Tibial artery (tissue), 4 donors: ENCODE data around the gene APH1A.
"Not testable (repeated sequence)": the region's sequence is repeated elsewhere in the genome, so short reads cannot be mapped to it uniquely, and the experiment has no call there.

ENCODE experiments used
- DNase-seq, 2 donors: peaks; one replicate each; pipeline ENCODE4 v3.0.0-alpha.2; 2019
- H3K27ac ChIP-seq, 2 donors: fragments of 200-600 bp; sonication (generic) in 1 of 2; 1 replicate in 1 of 2; 2 replicates in 1 of 2; pipeline ENCODE4 v1.5.1; 2018 to 2019; ENCODE audit warnings: mild to moderate bottlenecking in 1 of 2
- H3K27me3 ChIP-seq, 2 donors: fragments of 200-600 bp; sonication (generic) in 1 of 2; one replicate each; pipeline versions ENCODE4 v1.5.1 to v1.6.0; 2016 to 2019
- H3K36me3 ChIP-seq, 3 donors: fragments of 200-600 bp; sonication (generic) in 2 of 3; one replicate each; pipeline ENCODE4 v1.5.1; 2016 to 2019; ENCODE audit warnings: mild to moderate bottlenecking in 2 of 3
- H3K4me1 ChIP-seq, 4 donors: fragments of 200-600 bp; sonication (generic) in 2 of 4; 1 replicate in 3 of 4; 2 replicates in 1 of 4; pipeline ENCODE4 v1.5.1; 2016 to 2019
- H3K4me3 ChIP-seq, 2 donors: fragments of 200-600 bp; sonication (generic) in 1 of 2; 1 replicate in 1 of 2; 2 replicates in 1 of 2; pipeline ENCODE4 v1.5.1; 2018 to 2019; ENCODE audit warnings: mild to moderate bottlenecking in 2 of 2
- H3K9me3 ChIP-seq, 3 donors: fragments of 200-600 bp; sonication (generic) in 1 of 3; one replicate each; pipeline ENCODE4 v1.5.1; 2016 to 2019
- CTCF ChIP-seq, 2 experiments: fragments of 200-600 bp in 1 of 2; fragments of 450-650 bp in 1 of 2; IDR thresholded peaks; one replicate each; pipeline ENCODE4 v1.5.1; 2017 to 2019; ENCODE audit warnings: antibody characterized with exemption in 2 of 2, mild to moderate bottlenecking in 1 of 2, moderate library complexity in 1 of 2
- intact Hi-C: fragments of 100-400 bp; cut with DNase I; formaldehyde crosslinking; loops from one replicate; pipeline ENCODE4 v1.15.0; 2023; ENCODE audit warnings: low total_unique reads

Gene APH1A

GRCh38 chr1:150235294-150235851 is 33.4 kb downstream of the APH1A start:
- TF ChIP-seq CTCF (IDR thresholded peaks at IDR 0.05) = no peak
- no peaks in the 10 kb centered on the region for H3K27me3 ChIP-seq
- H3K9me3 ChIP-seq = no peaks in the 10 kb centered on the region
- peaks cover 0 to 6% (median 0%) of the 10 kb centered on the region in 3 donors for H3K36me3 ChIP-seq
- peaks cover 0 to 17% (median 11%) of the 10 kb centered on the region in 4 donors for H3K4me1 ChIP-seq
- intact Hi-C loops = no loop called here
- H3K27ac ChIP-seq = peak overlapping the region; percentile 97 to 99
- H3K4me3 ChIP-seq = peak overlapping the region; percentile 81 to 92
- peak in 1 of 2 donors; percentile 64 for DNase-seq

DNA sequence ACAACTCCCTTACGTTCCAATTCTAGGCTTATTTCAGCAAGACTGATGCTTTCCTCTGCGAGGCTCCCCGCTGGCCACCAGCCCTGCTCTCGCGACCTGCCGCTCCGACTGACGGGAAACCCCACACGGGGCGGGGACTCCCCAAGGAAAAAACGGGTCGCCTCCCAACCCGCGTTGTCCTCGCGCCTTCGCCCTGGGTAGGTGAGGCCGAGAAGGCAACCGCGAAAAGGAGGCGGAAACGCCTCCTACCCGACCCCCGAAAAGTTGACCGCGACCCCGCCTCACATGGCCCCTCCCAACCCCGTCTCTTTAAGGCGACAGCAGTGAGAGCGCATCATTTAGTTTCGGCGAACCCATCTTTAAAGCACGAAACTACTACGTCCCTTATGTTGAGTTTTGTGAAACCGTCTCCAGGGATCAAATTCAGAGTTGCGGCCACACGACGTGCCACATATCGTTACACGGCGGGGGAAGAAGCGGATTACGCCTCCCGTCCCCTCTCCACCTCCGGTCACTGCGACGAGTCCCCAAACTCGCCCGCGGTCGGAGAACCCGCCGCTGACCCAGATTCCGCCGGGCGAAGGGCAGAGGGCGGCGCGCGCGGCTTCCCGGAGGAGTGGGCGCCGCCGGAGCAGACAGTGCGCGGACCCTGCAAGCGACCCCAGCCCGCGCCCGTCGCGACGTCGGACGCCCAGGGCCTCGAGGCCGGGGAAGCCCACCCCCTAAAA is 34.1 kb downstream of the APH1A start:
- Histone ChIP-seq H3K9me3 (no peaks in the 10 kb centered on the region), H3K36me3 (peaks cover 0 to 12% (median 4%) of the 10 kb centered on the region in 3 donors), H3K4me3 (peak overlapping the region; percentile 81 to 92), H3K27me3 (no peaks in the 10 kb centered on the region), H3K27ac (peak overlapping the region; percentile 97 to 99), H3K4me1 (peaks cover 0 to 17% (median 11%) of the 10 kb centered on the region in 4 donors)
- intact Hi-C loops = no loop called here
- TF ChIP-seq CTCF (IDR thresholded peaks at IDR 0.05) = no peak
- DNase-seq = peak; percentile 81 to 94

GRCh38 chr1:150234309-150234565 is 34.6 kb downstream of the APH1A start:
- Histone ChIP-seq H3K4me1 (peaks cover 0 to 17% (median 11%) of the 10 kb centered on the region in 4 donors), H3K4me3 (peak overlapping the region; percentile 81 to 92), H3K27ac (peak overlapping the region; percentile 97 to 99), H3K27me3 (no peaks in the 10 kb centered on the region), H3K9me3 (no peaks in the 10 kb centered on the region), H3K36me3 (peaks cover 0 to 17% (median 9%) of the 10 kb centered on the region in 3 donors)
- TF ChIP-seq CTCF (IDR thresholded peaks at IDR 0.05) = no peak
- intact Hi-C loops = no loop called here
- peak in 1 of 2 donors; percentile 32 for DNase-seq

GRCh38 chr1:150233359-150234308 is 35.2 kb downstream of the APH1A start:
- peak overlapping the region; percentile 97 to 99 for H3K27ac ChIP-seq
- H3K4me3 ChIP-seq = peak overlapping the region; percentile 81 to 92
- no peaks in the 10 kb centered on the region for H3K27me3 ChIP-seq
- intact Hi-C loops = no loop called here
- DNase-seq = peak in 1 of 2 donors; percentile 67
- peaks cover 0 to 17% (median 11%) of the 10 kb centered on the region in 4 donors for H3K4me1 ChIP-seq
- TF ChIP-seq CTCF (IDR thresholded peaks at IDR 0.05) = no peak
- H3K9me3 ChIP-seq = no peaks in the 10 kb centered on the region
- peaks cover 0 to 17% (median 10%) of the 10 kb centered on the region in 3 donors for H3K36me3 ChIP-seq

- H3K9me3 ChIP-seq, H3K27me3 ChIP-seq, H3K4me3 ChIP-seq, DNase-seq, intact Hi-C loops: not testable (repeated sequence)
- H3K27ac ChIP-seq = peak overlapping the region in 1 of 2 donors; percentile 99
- H3K4me1 ChIP-seq = peaks cover 0 to 17% (median 11%) of the 10 kb centered on the region in 4 donors
- peaks cover 0 to 23% (median 10%) of the 10 kb centered on the region in 3 donors for H3K36me3 ChIP-seq
Measured at GRCh38 chr1:150232921-150233320, 35.9 kb downstream of the APH1A start.

- H3K4me1 ChIP-seq, H3K27ac ChIP-seq, H3K27me3 ChIP-seq, intact Hi-C loops, H3K9me3 ChIP-seq, H3K4me3 ChIP-seq: not testable (repeated sequence)
- H3K36me3 ChIP-seq = peaks cover 27 to 70% (median 46%) of the 10 kb centered on the region in 3 donors
- DNase-seq = peak in 1 of 2 donors; percentile 34
Measured at GRCh38 chr1:150228246-150228645, 40.6 kb downstream of the APH1A start.
